GM19035 (cell line): Measurements from ENCODE around the gene ZYX.
"Not testable (repeated sequence)": the region's sequence is repeated elsewhere in the genome, so short reads cannot be mapped to it uniquely, and the experiment has no call there.

Experiments
- ATAC-seq: cut with Tn5 transposase; IDR thresholded peaks from one replicate; pipeline ENCODE4 v1.9.1; 2021; ENCODE audit not compliant: unreplicated experiment

ZYX gene

GRCh38 chr7:143384661-143385631 is 3.8 kb downstream of the ZYX start:
- no peak for ATAC-seq

- ATAC-seq: no peak
Observed at GRCh38 chr7:143385891-143386781, 5.0 kb downstream of the ZYX start.

- ATAC-seq: no peak
Observed at GRCh38 chr7:143387156-143387975, 6.2 kb downstream of the ZYX start.

GRCh38 chr7:143388051-143388450 is 6.9 kb downstream of the ZYX start:
- no peak for ATAC-seq

- no peak for ATAC-seq
Observed at GRCh38 chr7:143388491-143389101, 7.5 kb downstream of the ZYX start.

- ATAC-seq: no peak
Observed at GRCh38 chr7:143389316-143390103, 8.4 kb downstream of the ZYX start.

GRCh38 chr7:143390104-143390772 is 9.1 kb downstream of the ZYX start:
- no peak for ATAC-seq

GRCh38 chr7:143390773-143391317 is 9.7 kb downstream of the ZYX start:
- no peak for ATAC-seq

- ATAC-seq: no peak
Observed at GRCh38 chr7:143391462-143392404, 10.6 kb downstream of the ZYX start.

GRCh38 chr7:143392427-143392826 is 11.3 kb downstream of the ZYX start:
- ATAC-seq: not testable (repeated sequence)

- ATAC-seq: no peak
Observed at GRCh38 chr7:143392875-143393266, 11.7 kb downstream of the ZYX start.

GRCh38 chr7:143393267-143394041 is 12.3 kb downstream of the ZYX start:
- no peak for ATAC-seq

GRCh38 chr7:143394068-143394467 is 12.9 kb downstream of the ZYX start:
- no peak for ATAC-seq

- ATAC-seq: no peak
Observed at GRCh38 chr7:143394777-143395176, 13.6 kb downstream of the ZYX start.

GRCh38 chr7:143395187-143396149 is 14.3 kb downstream of the ZYX start:
- ATAC-seq: peak; percentile 44

- ATAC-seq: no peak
Observed at GRCh38 chr7:143396182-143396581, 15.0 kb downstream of the ZYX start.
